Esophagus muscularis mucosa (tissue), 4 donors: ENCODE results near the gene CUL7. TPM values are rescaled to one million over a fixed set of nuclear protein-coding genes. Genes with fewer than 3 reads are reported as not detected.

ENCODE experiments used
- DNase-seq: peaks from one replicate; pipeline ENCODE4 v3.0.0-alpha.2; 2017; ENCODE audit errors: extremely low spot score
- H3K27ac ChIP-seq, 4 donors: fragments of 200-600 bp; sonication (generic); replicated peaks in 1 of 4; 1 replicate in 3 of 4; 2 replicates in 1 of 4; pipeline ENCODE4 v1.5.1; 2016 to 2019; ENCODE audit warnings: mild to moderate bottlenecking in 1 of 4
- H3K27me3 ChIP-seq, 4 donors: fragments of 200-600 bp; sonication (generic); one replicate each; pipeline versions ENCODE4 v1.5.1 to v1.6.0; 2016 to 2019
- H3K36me3 ChIP-seq, 4 donors: fragments of 200-600 bp; sonication (generic); one replicate each; pipeline ENCODE4 v1.5.1; 2016 to 2019
- H3K4me1 ChIP-seq, 4 donors: fragments of 200-600 bp; sonication (generic); one replicate each; pipeline ENCODE4 v1.5.1; 2016 to 2019
- H3K4me3 ChIP-seq, 4 donors: fragments of 200-600 bp; sonication (generic); 1 replicate in 2 of 4; 2 replicates in 2 of 4; pipeline ENCODE4 v1.5.1; 2016 to 2019; ENCODE audit warnings: mild to moderate bottlenecking in 4 of 4, moderate library complexity in 1 of 4
- H3K9me3 ChIP-seq, 4 donors: fragments of 200-600 bp; sonication (generic); 1 replicate in 3 of 4; 2 replicates in 1 of 4; pipeline ENCODE4 v1.5.1; 2016 to 2019
- EP300 ChIP-seq: sonication (generic); formaldehyde crosslinking; IDR thresholded peaks from one replicate; pipeline ENCODE4 v1.6.1; 2017; ENCODE audit warnings: antibody characterized with exemption
- POLR2A ChIP-seq: fragments of 450-650 bp; IDR thresholded peaks from one replicate; pipeline ENCODE4 v1.6.1; 2017; ENCODE audit warnings: antibody characterized with exemption, moderate library complexity, mild to moderate bottlenecking, low read depth
- POLR2AphosphoS5 ChIP-seq, 2 donors: sonication (generic); formaldehyde crosslinking; IDR thresholded peaks; one replicate each; pipeline ENCODE4 v1.6.1; 2017; ENCODE audit warnings: antibody characterized with exemption in 2 of 2
- WGBS: methylation state at CpG from one replicate; pipeline ENCODE4 v1.1.5; 2018; 5-methylcytosine and 5-hydroxymethylcytosine counted together
- intact Hi-C: fragments of 100-400 bp; cut with DNase I; formaldehyde crosslinking; loops from one replicate; pipeline ENCODE4 v1.15.1; 2023
- total RNA-seq, 4 donors: library from RNA; depleted of rRNA; stranded (reverse); fragments of >200 nt; gene quantifications; one replicate each; pipeline versions ENCODE4 v1.1.0 to v1.2.1, GENCODE V29; 2016
- TF ChIP-seq, protein P1 (sequence below), 3 experiments: fragments of 200-600 bp in 2 of 3; fragments of 450-650 bp in 1 of 3; sonication (generic) in 2 of 3; IDR thresholded peaks; one replicate each; pipeline ENCODE4 v1.5.1; 2017 to 2019; ENCODE audit warnings: antibody characterized with exemption in 3 of 3, mild to moderate bottlenecking in 2 of 3, moderate library complexity in 1 of 3

CUL7 gene
- total RNA-seq, 4 donors from 2014 or later, result 8.4 to 19.6 (median 14.4) TPM

DNA sequence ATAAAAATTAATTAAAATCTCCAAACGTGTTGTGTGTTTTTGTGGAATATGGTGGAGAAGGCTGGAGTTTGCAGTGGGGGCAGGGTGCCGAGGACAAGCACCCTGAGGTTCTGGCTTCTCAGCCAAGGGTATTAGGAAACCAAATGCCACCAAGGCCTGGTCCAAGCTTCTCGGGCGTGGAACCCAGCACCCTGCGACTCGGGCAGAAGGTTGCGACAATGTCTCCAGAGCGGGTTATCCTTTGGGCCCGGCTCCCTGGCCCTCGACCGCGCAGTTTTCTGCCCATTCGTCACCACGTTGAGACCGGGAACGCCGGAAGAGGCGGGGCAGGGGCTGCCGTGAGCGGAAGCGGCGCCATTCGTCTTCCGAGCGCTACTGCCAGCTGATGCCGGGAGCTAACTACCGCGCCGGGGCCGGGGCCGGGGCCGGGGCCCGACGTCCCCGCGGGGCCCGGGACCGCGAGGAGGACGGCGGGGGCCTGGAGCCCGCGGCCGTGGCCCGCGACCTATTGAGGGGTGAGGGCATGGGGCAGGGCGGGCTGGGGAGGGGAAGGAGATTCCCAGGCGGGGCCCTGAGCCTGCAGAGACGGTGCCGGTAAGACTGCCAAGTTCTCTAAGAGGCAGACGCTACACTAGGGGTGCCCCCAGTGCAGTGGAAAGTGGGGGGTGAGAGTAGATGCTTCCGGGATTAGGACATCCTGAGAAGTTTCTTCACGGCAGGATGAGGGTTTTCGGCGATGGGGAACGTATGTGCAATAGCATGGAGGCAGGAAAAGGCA is 32.2 kb downstream of the CUL7 start, which contains the start of gene RRP36:
RRP36 (plus strand) TSS at position 354 of the 778 bp plus-strand sequence; CDS start at position 386, 32 bp downstream.
- peak; percentile 95 for DNase-seq
- H3K9me3 ChIP-seq, result no peaks in the 10 kb centered on the region
- H3K27me3 ChIP-seq, result no peaks in the 10 kb centered on the region
- no peak for TF ChIP-seq EP300
- TF ChIP-seq POLR2AphosphoS5 (IDR thresholded peaks at IDR 0.05), result peak; percentile 75 to 77
- TF ChIP-seq POLR2A, result no peak
- under 1% methylated on average over 13 of the region's 56 CpGs for WGBS
- peak within 1 kb of the TSS; percentile 79 to 99 (median 94) for H3K4me3 ChIP-seq
- H3K27ac ChIP-seq, result peak within 1 kb of the TSS; percentile 83 to 97 (median 92)
- H3K36me3 ChIP-seq, result peaks cover 27 to 60% (median 55%) of the 10 kb centered on the region in 4 donors
- peaks cover 42 to 64% (median 46%) of the 10 kb centered on the region in 4 donors for H3K4me1 ChIP-seq
- intact Hi-C loops, result no loop called here

DNA sequence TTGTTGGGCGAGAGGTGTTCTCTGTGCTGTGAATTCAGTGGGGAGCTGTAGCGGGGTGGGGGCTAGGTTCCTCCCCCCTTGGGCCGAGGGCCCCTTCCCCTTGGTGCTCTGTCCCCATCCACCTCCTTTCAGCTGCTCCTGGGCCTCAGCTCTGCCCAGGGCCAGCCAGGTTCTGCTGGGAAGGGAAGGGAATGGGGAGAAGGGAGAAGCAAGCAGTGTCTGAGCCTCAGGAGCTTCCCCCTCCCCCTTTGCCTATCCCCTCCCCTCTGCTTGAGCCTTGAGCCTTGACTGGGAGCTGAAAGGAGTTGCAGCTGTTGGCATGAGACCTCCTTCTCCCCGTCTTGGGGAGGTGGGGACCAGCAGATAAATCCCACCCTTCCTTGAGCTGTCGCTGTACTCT is 32.8 kb downstream of the CUL7 start:
- H3K4me1 ChIP-seq, result peaks cover 48 to 71% (median 52%) of the 10 kb centered on the region in 4 donors
- H3K36me3 ChIP-seq, result peaks cover 21 to 54% (median 49%) of the 10 kb centered on the region in 4 donors
- no peaks in the 10 kb centered on the region for H3K9me3 ChIP-seq
- H3K4me3 ChIP-seq, result peak overlapping the region; percentile 79 to 99 (median 94)
- no peak for DNase-seq
- no peak for TF ChIP-seq POLR2AphosphoS5 (IDR thresholded peaks at IDR 0.05)
- TF ChIP-seq, protein P1, sequence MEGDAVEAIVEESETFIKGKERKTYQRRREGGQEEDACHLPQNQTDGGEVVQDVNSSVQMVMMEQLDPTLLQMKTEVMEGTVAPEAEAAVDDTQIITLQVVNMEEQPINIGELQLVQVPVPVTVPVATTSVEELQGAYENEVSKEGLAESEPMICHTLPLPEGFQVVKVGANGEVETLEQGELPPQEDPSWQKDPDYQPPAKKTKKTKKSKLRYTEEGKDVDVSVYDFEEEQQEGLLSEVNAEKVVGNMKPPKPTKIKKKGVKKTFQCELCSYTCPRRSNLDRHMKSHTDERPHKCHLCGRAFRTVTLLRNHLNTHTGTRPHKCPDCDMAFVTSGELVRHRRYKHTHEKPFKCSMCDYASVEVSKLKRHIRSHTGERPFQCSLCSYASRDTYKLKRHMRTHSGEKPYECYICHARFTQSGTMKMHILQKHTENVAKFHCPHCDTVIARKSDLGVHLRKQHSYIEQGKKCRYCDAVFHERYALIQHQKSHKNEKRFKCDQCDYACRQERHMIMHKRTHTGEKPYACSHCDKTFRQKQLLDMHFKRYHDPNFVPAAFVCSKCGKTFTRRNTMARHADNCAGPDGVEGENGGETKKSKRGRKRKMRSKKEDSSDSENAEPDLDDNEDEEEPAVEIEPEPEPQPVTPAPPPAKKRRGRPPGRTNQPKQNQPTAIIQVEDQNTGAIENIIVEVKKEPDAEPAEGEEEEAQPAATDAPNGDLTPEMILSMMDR (IDR thresholded peaks at IDR 0.05), result no peak
- no peak for TF ChIP-seq EP300
- no peak for TF ChIP-seq POLR2A
- whole genome bisulfite sequencing, result 39% methylated on average over 5 of the region's 5 CpGs
- intact Hi-C loops, result no loop called here
- peak overlapping the region; percentile 83 to 97 (median 92) for H3K27ac ChIP-seq
- no peaks in the 10 kb centered on the region for H3K27me3 ChIP-seq

DNA sequence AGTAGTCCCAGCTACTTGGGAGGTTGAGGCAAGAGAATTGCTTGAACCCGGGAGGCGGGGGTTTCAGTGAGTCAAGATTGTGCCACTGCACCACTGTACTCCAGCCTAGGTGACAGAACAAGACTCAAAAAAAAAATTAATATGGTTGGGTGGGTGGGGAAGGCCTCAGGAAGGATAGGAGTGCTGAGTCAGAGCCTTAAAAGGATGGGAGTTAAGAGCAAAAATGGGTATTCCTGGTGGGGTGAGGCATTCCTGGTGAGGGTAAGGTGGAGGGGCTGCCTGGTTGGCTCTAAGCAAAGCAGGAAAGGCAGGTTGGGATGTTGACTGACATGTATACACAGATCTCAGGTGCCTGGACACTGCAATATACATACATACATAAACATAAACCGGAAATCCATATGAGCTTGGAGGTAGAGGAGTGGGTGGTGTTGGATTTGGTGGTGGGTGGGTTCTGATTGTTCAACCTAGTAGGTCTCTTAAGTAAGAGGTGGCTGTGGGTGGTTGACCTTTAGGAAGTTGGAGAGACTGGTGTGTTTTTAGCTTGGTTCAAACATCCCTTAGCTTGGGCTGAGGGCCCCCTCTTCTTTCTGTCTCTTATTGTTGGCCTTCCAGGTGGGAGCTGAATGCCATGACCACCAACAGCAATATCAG is 33.5 kb downstream of the CUL7 start:
- Histone ChIP-seq H3K27me3 (no peaks in the 10 kb centered on the region), H3K4me1 (peaks cover 55 to 77% (median 59%) of the 10 kb centered on the region in 4 donors), H3K9me3 (no peaks in the 10 kb centered on the region), H3K4me3 (no peak overlapping the region), H3K27ac (peak overlapping the region in 3 of 4 donors; percentile 83 to 97 (median 92)), H3K36me3 (peaks cover 16 to 48% (median 43%) of the 10 kb centered on the region in 4 donors)
- no peak for DNase-seq
- intact Hi-C loops, result no loop called here
- WGBS, result 87% methylated on average over 3 of the region's 3 CpGs
- TF ChIP-seq POLR2A (no peak), POLR2AphosphoS5 (IDR thresholded peaks at IDR 0.05) (no peak), EP300 (no peak)
- TF ChIP-seq, protein P1 (IDR thresholded peaks at IDR 0.05), result no peak

DNA sequence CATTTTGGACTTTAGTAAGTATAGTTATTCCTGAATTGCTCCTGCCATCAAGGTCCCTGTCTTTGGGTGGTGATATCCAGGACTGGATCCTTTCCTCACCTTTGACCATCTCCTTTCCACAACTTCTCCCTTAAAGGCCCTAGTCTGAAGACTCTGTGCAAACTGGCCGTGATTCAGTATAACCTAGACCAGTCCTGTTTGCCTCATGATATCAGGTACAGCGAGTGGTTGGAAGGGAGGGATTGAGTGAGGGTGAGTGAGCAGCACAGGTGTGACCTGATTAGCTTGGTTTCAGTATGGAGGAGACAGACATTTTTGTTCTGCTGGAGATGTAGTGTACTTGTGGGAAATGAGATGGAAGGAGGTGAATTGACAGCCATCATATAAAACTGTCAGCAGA is 34.5 kb downstream of the CUL7 start:
- DNase-seq, result no peak
- Histone ChIP-seq H3K9me3 (no peaks in the 10 kb centered on the region), H3K4me1 (peaks cover 62 to 77% (median 65%) of the 10 kb centered on the region in 4 donors), H3K27me3 (no peaks in the 10 kb centered on the region), H3K4me3 (no peak overlapping the region), H3K27ac (no peak overlapping the region), H3K36me3 (peaks cover 12 to 39% (median 36%) of the 10 kb centered on the region in 4 donors)
- no peak for TF ChIP-seq POLR2A
- TF ChIP-seq POLR2AphosphoS5 (IDR thresholded peaks at IDR 0.05), result no peak
- TF ChIP-seq EP300, result no peak
- TF ChIP-seq, protein P1 (IDR thresholded peaks at IDR 0.05), result no peak
- 88% methylated on average over 2 of the region's 2 CpGs for WGBS
- intact Hi-C loops, result loop anchor here (5.0 to 10.0 kb wide), 2 partner anchors 33 to 114 kb away; partner anchors contain the start of gene CUL7

DNA sequence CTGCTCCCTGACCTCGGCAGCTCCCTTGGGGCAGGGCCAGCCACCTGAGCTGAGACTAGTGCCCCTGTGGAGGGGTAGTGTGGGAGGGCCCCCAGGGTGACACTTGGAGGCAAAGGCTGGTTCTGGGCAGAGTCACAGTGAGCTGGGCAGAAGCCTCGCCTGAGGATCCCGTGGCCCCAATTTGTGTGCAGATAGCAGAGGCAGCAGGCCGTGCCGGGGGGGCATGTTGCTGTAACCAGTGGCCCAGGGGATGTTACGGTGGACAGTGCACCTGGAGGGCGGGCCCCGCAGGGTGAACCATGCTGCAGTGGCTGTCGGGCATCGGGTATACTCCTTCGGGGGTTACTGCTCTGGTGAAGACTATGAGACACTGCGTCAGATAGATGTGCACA is 36.7 kb downstream of the CUL7 start:
- WGBS, result 83% methylated on average over 6 of the region's 12 CpGs
- Histone ChIP-seq H3K27ac (peak overlapping the region; percentile 52 to 87 (median 74)), H3K27me3 (no peaks in the 10 kb centered on the region), H3K4me1 (peaks cover 55 to 72% (median 60%) of the 10 kb centered on the region in 4 donors), H3K9me3 (no peaks in the 10 kb centered on the region), H3K36me3 (peaks cover 12 to 44% (median 40%) of the 10 kb centered on the region in 4 donors), H3K4me3 (peak overlapping the region in 3 of 4 donors; percentile 16 to 40 (median 22))
- intact Hi-C loops, result loop anchor here (5.0 to 10.0 kb wide), 2 partner anchors 35 to 112 kb away; partner anchors contain the start of gene CUL7
- TF ChIP-seq POLR2A, result no peak
- TF ChIP-seq, protein P1 (IDR thresholded peaks at IDR 0.05), result no peak
- TF ChIP-seq POLR2AphosphoS5 (IDR thresholded peaks at IDR 0.05), result no peak
- TF ChIP-seq EP300, result no peak
- no peak for DNase-seq
